HG02885 (cell line): ENCODE measurements around the gene FBLN2.
"Not testable (repeated sequence)": the region's sequence is repeated elsewhere in the genome, so short reads cannot be mapped to it uniquely, and the experiment has no call there.

Source experiments
- ATAC-seq: cut with Tn5 transposase; IDR thresholded peaks from one replicate; pipeline ENCODE4 v1.9.1; 2021; ENCODE audit warnings: mild to moderate bottlenecking; ENCODE audit not compliant: unreplicated experiment, poor library complexity

The FBLN2 gene

DNA sequence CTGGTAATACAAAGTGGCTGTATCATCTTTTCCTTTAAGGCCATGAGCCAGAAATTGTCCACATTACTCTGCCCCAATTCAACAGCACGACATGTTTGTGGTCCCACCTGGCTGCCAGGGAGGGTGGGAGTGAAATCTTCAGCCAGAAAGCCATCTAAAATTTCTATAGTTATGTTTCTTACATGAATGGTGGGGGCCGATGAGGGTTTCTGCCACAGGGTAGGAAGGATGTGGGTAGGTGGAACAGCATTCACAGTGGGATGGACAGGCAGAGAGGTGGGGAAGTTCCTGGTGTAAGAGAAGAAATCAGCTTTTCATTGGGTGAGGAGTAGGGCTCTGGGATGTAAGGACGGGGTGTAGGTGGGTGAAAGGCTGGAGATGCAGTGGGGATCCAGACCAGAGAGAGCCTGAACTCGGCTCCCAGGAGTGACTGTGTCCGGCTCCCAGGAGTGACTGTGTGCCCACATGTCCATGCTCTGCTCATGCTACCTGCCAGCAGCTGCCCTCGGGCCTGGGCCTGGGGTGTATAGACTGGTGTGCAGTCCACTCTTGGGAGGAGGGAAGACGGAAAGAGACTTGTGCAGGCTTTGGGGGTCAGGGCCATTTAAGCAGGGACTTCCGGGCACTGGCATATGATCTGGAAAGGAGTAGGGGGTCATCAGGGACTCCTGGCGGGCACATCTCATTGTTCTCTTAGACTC is 3.8 kb upstream of the FBLN2 start:
- no peak for ATAC-seq

GRCh38 chr3:13545952-13546454 is 2.9 kb upstream of the FBLN2 start:
- ATAC-seq = no peak

GRCh38 chr3:13546667-13547171 is 2.2 kb upstream of the FBLN2 start:
- no peak for ATAC-seq

DNA sequence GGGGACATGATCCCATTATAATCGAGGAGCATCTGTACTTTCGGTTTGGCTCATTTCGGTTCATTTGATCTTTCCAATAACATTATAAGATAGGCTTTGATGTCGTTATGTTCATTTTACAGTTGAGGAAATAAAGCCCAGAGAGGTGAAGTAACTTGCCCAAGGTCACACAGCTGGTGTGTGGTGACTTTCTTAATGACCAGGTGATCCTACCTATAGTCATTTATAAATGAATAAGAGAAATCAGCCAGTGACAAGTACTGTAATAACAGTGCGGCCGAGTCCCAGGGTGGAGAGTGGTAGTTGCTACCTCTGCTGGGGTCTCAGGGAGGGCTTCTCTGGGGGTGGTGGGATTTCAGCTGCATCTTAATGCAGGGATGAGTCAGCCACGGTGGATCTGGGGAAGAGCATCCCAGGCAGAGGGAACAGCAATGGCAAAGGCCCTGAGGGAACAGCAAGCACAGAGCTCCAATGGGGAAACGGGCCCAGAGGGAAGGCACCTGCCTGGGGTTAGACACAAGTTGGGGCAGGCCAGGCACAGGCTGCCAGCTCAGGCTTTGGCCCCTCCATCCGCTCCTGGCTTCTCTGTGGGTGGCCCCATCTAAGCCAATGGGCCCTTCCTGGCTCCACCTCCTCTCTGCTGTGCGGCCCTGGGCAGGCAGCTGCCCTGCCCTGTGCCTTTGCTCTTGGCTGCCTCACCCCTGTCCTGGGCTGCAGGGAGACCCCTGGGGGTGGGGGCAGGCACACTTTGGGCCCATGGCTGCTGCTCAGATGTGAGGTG is 1.1 kb upstream of the FBLN2 start:
- no peak for ATAC-seq

DNA sequence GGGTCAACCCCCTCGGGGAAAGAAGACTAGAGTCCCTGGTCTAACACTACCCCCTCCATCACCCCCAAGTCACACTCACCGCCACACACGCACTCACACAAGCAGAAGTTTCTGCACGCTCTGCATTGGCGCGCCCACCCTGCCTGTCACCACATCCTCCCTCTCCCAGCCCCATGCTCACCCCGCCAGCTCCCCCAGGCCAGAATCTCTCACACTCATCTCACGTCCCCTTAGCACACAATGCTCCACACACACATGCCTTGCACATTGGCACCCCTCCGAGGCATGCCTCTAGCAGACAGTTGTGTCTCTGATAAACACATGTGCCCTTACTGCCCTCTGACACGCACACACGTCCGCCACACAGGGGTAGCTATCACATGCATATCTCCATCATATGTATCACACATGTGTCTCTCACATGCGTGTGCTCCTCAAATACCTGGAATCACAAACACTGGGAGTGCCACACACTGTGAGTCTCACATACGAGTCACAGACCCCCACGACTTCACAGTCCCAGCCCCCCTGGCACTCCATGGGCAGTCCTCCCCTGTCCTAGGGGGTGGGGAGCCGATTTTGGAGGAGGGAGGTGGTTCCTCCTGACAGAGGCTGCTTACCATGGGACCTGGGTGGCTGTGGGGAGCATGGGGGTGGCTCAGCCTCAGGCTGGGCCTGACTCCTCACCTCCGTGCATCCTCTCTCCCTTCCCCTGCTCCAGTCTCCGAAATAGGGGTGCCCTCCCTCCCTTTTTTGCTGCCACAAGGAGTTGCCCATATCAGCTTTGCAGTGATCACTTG is 898 bp downstream of the FBLN2 start:
- no peak for ATAC-seq

GRCh38 chr3:13550423-13550690 is 1.4 kb downstream of the FBLN2 start:
- no peak for ATAC-seq

- ATAC-seq = no peak
These were observed 2.0 kb downstream of the FBLN2 start for GRCh38 chr3:13550791-13551360.

- ATAC-seq = no peak
These were observed 4.1 kb downstream of the FBLN2 start for GRCh38 chr3:13552857-13553652.

- ATAC-seq = no peak
These were observed 4.8 kb downstream of the FBLN2 start for GRCh38 chr3:13553686-13554085.

- ATAC-seq = no peak
These were observed 6.8 kb downstream of the FBLN2 start for GRCh38 chr3:13555753-13556152.

DNA sequence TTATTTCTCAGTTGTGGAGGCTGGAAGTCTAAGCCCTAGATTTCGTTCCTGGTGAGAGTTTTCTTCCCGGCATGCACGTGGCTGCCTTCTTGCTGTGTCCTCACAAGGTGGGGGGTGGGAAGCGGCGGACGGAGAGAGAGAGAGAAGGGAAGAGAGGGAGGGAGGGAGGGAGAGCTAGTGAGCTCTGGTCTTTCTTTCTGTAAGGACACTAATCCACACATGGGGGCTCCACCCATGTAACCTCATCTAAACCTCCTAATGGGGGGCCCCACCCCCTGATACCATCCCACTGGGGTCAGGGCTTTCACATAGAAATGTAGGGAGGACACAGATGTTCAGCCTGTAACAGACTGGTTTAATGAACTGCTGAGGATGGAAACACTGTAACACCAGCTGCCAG is 7.3 kb downstream of the FBLN2 start:
- ATAC-seq = no peak

- no peak for ATAC-seq
These were observed 8.0 kb downstream of the FBLN2 start for GRCh38 chr3:13556917-13557316.

GRCh38 chr3:13557417-13557816 is 8.5 kb downstream of the FBLN2 start:
- ATAC-seq = no peak

DNA sequence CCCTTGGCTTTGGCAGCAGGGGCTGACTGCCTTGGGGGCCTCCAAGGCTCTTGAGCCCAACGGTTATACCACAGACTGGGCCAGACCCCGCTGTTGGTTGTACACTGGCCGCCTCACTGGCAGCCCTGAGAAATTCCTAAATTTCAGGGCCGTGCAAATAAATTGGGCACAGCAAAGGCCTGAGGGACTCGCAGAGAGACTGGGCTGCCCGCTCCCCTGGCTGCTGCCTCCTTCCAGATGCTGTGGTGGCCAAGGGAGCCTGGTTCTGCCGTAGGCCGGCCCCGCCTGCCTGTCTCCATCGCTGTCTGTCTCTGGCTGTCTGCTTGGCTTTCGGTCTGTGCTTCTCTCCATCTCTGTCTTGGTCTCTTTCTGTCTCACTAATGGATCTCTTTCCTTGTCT is 9.0 kb downstream of the FBLN2 start:
- no peak for ATAC-seq

GRCh38 chr3:13558651-13559050 is 9.7 kb downstream of the FBLN2 start:
- ATAC-seq = no peak

DNA sequence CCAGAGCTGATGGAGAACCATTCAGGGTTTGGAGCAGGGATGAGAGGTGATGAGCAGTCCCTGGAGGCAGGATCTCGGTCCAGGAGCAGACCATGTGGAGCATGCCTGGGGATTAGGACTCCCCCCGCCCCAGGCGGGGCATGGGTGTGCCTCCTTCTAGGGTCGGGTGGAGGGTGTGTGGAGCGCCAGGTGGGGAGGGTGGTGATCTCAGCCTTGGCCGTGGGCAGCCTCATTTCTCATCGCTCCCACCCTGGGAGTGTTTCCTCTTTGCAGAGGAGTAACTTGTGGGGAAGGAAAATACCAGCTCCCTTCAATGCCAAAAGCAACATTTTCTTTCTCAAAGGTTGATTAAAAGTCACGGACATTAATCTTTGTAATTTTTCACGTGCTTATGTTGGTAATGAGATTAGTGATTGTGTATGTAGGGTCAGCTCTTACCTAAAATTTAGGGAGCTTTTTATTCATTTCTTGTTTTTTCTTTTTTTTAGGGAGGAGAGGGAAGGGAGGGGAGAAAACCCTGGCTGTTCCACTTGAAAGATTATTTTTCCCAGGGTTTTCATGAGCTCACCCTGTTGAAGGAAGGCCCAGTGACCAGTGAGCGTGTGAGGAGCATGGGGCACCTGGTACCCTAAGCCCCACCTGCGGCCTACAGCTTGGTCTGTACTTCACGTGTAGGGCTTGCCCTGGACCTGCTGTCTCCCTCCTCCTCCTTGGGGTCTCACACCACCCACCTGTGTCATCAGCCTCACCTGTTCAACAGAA is 11.0 kb downstream of the FBLN2 start:
- no peak for ATAC-seq

DNA sequence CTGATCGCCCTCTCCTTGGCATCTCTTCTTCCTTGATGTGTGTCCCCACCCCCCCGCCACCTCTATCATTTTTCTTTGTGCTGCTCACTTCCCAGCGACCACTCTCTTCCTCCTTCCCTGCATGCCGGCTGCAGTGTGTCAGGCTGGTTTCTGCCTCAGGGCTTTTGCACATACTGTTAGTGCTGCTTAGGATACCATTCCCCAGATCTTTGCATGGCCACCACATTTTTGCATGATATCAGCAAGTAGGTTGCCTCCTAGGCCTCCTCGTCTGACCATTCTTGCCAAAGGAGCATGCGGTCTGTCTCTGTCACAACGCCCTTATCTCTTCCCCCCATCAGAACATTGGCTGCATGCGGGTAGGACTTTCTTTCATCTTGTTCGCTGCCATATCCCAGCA is 12.5 kb downstream of the FBLN2 start:
- no peak for ATAC-seq

- ATAC-seq = no peak
These were observed 13.0 kb downstream of the FBLN2 start for GRCh38 chr3:13561967-13562366.

- ATAC-seq = not testable (repeated sequence)
These were observed 13.5 kb downstream of the FBLN2 start for GRCh38 chr3:13562421-13562820.
